HG03378 (cell line): ENCODE measurements around the gene FAM53B.

ENCODE experiments used
- ATAC-seq: cut with Tn5 transposase; IDR thresholded peaks from one replicate; pipeline ENCODE4 v1.9.1; 2021; ENCODE audit warnings: mild to moderate bottlenecking, moderate library complexity; ENCODE audit not compliant: unreplicated experiment

Gene FAM53B

GRCh38 chr10:124681626-124682552, 62.3 kb downstream of the FAM53B start:
- no peak for ATAC-seq

DNA sequence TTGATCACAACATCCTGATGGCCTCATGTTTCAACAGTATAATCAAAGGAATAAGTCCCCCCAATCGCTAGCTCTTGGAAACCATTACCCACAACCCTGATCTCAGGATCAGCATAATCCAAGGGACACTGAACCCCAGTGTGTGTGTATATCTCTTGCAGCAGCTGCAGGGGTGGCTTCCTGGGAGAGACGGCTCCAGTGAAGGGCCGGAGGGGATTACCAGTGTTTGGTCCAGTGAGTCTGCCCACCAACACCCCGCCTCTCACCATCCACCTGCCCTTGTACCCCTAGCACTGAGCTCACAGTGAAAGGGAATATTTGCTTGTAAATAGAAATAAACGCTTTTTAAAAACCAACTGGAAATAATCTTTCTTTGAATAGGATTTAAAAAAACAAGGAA, 63.1 kb downstream of the FAM53B start:
- ATAC-seq: no peak

GRCh38 chr10:124680675-124681074, 63.5 kb downstream of the FAM53B start:
- no peak for ATAC-seq

DNA sequence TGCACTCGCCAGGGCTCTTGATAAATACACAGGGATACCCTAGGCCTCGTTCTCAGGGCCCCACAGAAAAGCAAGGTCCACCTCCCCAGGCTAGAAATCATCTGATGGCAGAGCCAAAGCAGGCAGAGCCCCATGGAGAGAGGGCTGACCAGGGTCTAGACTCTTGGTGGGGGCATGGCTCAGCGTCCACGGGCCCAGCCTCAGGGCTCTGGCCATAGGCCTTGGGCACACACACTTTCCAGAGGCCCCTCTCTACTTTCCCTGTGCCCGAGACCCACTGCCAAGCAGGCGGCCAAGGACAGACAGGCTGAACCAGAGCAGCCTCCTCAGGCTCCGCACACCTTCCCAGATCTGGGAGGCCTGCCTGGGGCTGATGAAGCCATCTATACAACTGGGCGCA, 64.8 kb downstream of the FAM53B start:
- no peak for ATAC-seq

- no peak for ATAC-seq
Measured at GRCh38 chr10:124678557-124679240, 65.5 kb downstream of the FAM53B start.

- ATAC-seq: no peak
Measured at GRCh38 chr10:124677749-124678556, 66.2 kb downstream of the FAM53B start.

GRCh38 chr10:124677293-124677699, 66.9 kb downstream of the FAM53B start:
- ATAC-seq: no peak

- ATAC-seq: no peak
Measured at GRCh38 chr10:124676416-124677062, 67.6 kb downstream of the FAM53B start.

GRCh38 chr10:124675824-124676223, 68.4 kb downstream of the FAM53B start:
- no peak for ATAC-seq

DNA sequence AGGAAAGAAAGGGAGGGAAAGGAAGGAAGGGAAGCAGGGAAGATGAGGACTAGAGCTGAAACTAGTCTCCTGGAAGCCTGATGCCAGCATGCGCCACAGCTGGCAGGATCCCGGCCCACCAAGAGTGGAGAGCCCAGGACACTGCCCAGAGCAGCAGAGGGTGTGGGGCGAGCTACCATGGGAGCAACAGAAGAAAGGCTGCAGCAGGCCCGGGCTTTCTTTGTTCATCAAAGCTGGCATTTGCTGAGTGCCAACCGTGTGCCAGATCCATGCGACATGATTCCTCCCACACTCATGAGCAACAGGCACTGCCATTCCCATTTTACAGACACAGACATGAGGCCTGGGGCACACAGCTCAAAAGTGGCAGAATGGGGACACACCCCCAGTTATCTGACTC, 68.9 kb downstream of the FAM53B start:
- ATAC-seq: no peak

DNA sequence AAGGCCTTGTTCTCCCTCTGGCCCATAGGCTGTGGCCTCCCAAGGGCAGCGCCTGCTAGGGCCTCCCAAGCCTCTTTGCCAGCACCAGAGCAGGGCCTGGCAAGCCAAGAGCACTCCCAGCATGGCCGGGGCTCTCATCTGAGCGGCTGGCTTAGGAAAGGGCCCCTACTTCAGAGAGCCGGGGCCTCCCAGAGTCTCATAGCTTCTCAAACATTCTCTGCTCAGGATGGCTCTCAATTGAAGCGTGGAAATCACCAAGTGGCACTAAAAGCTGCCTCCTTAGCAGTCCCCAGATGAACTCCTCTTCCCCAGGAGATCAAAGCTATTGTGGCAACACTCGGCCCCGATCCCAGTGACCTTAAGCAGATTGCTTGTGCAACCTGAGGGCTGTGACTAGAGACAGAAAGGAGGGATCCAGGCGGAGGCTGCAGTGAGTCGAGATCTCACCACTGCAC, 69.4 kb downstream of the FAM53B start:
- ATAC-seq: no peak

GRCh38 chr10:124672181-124672638, 72.0 kb downstream of the FAM53B start:
- ATAC-seq: no peak

DNA sequence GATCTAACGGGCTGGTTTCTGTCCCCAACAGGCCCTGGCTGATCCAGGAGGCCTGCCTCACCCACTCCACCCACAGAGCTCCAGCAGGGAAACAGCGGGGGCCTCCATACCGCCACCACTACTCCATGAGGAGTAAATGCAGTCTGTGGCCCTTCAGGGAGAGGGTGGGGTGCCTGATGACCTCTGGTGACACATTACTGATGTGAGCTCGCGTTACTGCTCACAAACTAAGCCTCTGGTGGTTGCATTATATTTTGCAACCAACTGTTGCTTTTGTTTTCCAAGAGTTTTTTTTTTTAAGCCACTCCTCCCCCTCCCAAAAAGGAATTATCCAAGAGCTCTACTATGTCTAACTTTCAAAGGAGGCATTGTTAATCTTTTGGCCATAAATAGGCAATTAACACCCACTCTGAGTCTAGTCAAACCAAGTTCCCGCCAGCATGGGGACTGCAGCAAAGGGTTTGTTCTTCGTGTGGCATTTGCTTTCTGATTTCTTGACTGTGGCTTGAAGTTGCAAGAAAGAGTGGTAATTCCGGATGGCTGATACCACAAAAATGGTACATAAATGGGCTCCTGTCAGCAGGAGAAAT, 72.6 kb downstream of the FAM53B start:
- ATAC-seq: no peak

DNA sequence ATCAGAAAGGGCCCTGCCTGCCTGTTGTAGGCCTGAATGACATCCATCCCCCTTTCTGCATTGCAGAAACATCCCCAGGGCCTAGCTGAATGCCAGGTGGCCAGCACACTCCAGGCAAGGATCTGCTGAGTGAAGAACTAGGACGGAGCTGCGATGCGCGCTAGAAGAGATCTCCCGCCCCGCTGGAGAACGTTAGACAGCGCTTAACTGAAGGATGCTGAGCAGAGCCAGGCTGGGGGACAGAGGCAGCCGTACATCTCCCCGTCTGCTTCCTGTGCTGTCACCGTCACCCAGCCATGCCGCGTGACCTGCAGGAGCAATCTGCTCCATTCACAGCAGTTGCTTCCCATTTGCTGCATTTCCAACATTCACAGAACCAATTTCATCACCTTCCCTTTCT, 73.3 kb downstream of the FAM53B start:
- ATAC-seq: no peak

- ATAC-seq: no peak
Measured at GRCh38 chr10:124669824-124670654, 74.1 kb downstream of the FAM53B start.

DNA sequence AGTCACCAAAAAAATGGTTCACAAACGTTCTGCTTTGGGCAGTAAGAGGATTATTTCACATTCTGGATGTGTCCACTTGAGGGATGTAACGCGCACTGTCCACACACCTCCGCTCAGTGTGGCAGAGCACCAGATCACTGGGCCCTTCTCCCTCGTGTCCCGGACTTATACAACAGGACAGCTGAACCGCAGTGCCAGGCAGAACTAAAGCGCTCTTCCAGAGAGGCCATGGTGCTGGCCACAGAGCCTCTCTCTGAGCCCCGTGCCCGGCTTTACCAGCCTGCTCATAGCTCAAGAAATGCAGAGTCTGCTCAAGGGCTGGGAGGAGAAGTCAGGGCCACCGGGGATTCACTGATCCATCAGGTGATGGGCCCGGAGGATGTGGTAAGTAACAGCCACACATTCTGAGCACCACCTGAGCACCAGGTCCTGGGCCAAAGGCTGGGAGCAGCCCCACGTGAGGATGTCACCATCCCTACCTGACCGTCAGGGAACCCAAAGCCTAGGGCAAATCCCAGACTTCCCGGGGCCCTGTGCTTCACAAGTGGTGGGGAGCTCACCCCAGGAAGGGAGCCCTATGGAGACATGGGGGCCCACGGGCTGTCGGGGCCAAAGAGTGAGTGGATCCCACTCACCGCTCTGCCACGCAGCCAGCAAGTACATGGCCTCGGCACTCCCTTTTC, 74.9 kb downstream of the FAM53B start:
- ATAC-seq: no peak

DNA sequence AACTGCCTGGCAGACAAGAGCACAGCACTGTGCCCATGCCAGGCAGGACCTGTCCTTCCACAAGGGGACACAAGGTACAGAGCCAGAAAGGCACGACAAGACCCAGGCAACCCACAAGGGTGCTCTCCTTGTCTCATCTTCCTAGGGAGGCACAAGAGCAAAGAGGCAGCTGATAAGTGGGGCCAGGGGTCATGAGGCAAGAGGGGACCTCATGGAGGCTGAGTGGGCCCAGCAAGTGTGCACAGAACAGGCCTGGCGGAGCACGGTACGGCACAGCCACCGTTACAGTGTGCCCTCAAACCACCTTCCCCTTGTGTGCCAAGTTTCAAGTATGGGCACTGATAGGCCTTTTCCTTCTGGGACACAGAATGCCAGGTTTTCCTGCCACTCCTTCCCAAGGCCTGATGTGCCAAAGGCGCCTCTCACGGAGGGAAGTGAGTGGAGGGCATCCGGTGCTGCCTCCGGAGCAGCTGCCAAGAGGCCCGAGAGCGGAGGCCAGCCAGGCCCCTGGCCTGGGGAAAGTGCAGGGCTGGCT, 75.6 kb downstream of the FAM53B start:
- no peak for ATAC-seq
